GM12872 (cell line): ENCODE results near the gene TSPYL2.

Source experiments
- TF ChIP-seq, protein P1 (sequence below): IDR thresholded peaks from 3 replicates; pipeline ENCODE4 v1.5.1; 2011; ENCODE audit warnings: low read depth, mild to moderate bottlenecking, low read length, moderate library complexity; ENCODE audit not compliant: insufficient read depth

The TSPYL2 gene

DNA sequence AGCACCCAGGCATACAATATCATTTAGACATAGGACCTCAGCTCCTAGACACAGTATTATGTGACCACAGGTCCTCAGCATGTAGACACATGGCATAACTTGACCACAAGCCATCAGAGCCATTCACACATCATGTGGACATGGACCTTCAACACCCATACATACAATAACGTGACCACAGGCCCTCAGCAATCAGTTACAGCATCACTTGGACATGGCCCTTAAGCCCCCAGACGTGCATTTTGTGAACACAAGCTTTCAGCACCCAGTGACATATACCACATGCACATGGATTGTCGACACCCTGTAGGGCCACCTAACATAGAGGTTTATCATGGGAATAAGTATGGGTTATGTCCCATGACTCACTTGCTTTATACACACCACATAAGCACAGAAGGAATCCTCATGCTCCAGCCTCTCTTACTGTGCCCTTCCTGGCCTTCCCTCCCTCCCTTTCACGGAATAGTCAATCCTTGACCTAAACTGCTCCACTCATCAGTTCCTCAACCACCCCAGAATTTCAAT, 1.9 kb downstream of the TSPYL2 start:
- TF ChIP-seq, protein P1, sequence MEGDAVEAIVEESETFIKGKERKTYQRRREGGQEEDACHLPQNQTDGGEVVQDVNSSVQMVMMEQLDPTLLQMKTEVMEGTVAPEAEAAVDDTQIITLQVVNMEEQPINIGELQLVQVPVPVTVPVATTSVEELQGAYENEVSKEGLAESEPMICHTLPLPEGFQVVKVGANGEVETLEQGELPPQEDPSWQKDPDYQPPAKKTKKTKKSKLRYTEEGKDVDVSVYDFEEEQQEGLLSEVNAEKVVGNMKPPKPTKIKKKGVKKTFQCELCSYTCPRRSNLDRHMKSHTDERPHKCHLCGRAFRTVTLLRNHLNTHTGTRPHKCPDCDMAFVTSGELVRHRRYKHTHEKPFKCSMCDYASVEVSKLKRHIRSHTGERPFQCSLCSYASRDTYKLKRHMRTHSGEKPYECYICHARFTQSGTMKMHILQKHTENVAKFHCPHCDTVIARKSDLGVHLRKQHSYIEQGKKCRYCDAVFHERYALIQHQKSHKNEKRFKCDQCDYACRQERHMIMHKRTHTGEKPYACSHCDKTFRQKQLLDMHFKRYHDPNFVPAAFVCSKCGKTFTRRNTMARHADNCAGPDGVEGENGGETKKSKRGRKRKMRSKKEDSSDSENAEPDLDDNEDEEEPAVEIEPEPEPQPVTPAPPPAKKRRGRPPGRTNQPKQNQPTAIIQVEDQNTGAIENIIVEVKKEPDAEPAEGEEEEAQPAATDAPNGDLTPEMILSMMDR = no peak

DNA sequence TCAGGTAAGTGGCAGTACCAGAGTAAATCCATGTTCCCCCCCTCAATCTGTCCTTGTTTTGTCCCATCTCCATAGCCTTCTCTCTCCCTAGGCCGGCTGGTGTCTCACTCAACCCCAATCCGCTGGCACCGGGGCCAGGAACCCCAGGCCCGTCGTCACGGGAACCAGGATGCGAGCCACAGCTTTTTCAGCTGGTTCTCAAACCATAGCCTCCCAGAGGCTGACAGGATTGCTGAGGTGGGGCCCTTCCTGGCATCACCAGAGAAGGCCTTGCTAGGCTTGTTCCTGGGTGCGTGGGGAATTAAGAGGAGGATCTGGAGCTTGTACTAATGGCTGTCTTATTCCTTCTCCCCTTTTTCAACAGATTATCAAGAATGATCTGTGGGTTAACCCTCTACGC, 2.7 kb downstream of the TSPYL2 start:
- TF ChIP-seq, protein P1 = no peak

DNA sequence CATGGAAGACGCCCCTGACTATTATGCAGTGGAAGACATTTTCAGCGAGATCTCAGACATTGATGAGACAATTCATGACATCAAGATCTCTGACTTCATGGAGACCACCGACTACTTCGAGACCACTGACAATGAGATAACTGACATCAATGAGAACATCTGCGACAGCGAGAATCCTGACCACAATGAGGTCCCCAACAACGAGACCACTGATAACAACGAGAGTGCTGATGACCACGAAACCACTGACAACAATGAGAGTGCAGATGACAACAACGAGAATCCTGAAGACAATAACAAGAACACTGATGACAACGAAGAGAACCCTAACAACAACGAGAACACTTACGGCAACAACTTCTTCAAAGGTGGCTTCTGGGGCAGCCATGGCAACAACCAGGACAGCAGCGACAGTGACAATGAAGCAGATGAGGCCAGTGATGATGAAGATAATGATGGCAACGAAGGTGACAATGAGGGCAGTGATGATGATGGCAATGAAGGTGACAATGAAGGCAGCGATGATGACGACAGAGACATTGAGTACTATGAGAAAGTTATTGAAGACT, 3.6 kb downstream of the TSPYL2 start:
- TF ChIP-seq, protein P1 = no peak

DNA sequence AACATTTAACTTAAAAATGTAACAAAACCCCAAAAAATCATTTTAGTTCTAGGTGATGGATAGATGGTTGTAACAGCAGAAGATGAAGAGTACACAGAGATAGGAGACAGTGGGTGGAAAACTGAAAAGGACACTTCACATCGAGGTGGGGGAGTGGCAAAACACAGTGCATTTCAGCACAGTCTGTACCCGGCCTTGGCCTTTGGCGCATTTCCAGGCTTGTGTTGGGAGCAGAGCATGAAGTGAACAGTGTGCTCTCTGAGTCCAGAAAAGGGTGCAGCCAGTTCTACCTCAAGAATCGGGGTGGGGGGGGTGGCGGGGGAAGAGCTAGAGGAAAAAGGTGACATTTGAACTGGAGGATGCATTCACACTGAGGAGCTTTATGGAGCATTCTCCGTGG, 4.3 kb downstream of the TSPYL2 start:
- TF ChIP-seq, protein P1 = no peak

DNA sequence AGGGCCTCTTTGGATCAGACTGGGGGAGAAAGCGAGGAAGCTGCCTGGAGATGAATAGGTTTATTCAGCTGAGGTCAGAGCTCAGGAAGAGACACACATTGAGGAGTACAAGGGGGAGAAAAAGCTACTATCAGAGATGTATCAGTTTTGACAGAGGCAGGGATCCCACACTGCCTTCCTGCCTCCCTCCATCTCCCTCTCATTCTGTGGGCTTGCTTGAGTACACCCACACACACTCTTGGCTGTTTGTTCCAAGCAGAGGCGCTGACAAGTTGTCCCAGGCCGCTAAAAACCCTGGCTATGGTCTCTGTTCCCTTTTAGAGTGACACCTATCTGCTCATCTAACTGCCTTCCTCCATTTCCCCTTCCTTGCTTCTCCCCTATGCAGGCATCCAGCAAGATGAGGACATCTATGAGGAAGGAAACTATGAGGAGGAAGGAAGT, 5.2 kb downstream of the TSPYL2 start:
- TF ChIP-seq, protein P1 = no peak

DNA sequence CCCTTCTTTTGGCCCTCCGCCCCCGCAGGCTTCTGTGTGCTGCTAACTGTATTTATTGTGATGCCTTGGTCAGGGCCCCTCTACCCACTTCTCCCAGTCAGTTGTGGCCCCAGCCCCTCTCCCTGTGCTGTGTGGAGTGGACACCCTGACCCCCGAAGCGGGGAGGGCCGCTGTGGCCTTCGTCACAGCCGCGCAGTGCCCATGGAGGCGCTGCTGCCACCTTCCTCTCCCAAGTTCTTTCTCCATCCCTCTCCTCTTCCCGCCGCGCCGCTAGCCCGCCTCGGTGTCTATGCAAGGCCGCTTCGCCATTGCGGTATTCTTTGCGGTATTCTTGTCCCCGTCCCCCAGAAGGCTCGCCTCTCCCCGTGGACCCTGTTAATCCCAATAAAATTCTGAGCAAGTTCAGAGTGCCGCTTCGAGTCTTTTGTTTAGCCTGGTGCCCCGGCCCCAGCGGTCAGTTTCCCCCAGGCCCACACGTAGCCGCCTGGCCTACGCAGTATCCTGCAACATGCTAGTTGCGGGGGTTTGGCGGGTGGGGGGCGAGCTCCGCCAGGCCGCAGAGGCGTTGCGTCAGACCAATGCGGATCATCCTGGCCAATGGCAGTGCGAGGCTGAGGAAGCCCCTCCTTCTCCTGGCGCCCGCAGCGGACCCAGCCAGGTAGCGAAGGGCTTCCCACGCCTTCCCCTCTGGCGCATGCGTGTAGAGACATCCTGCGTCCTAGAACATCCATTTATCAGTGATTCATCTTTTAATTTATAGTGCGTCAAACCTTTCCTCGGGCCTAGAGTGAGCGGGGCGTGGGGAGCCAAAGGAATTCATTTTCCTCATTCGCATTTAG, 6.2 kb downstream of the TSPYL2 start:
- TF ChIP-seq, protein P1 = no peak

DNA sequence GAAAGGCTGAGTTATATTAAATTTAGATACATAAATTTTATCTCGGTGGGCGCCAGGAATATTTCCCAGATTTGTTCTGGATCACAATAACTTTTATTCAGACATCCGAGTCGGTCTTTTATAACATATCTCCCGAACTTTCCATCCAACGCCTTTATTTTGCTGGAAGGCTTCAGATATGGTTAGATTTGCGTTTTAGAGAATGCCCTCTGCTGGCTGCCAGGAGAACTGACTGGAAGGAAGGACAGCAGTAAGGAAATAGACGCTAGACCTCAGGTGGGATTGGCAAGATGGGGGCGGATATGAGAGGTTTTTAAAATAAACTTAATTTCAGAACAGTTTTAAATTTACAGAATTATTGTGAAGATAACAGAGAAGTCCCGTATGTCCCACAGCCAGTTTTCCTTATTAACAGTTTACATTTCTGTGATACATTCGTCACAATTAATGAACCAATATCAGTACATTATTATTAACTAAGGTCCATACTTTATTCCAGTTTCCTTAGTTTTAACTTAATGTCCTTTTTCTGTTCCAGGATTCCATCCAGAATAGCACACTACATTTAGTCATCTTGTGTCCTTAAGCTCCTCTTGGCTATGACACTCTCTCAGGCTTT, 7.2 kb downstream of the TSPYL2 start:
- TF ChIP-seq, protein P1 = peak; percentile 69
